GM21576 (cell line): Measurements from ENCODE around the gene TNIP2.
"Not testable (repeated sequence)": the region's sequence is repeated elsewhere in the genome, so short reads cannot be mapped to it uniquely, and the experiment has no call there.

Experiments
- ATAC-seq: cut with Tn5 transposase; IDR thresholded peaks from one replicate; pipeline ENCODE4 v1.9.1; 2021; ENCODE audit warnings: mild to moderate bottlenecking, moderate library complexity; ENCODE audit not compliant: unreplicated experiment

Gene TNIP2

DNA sequence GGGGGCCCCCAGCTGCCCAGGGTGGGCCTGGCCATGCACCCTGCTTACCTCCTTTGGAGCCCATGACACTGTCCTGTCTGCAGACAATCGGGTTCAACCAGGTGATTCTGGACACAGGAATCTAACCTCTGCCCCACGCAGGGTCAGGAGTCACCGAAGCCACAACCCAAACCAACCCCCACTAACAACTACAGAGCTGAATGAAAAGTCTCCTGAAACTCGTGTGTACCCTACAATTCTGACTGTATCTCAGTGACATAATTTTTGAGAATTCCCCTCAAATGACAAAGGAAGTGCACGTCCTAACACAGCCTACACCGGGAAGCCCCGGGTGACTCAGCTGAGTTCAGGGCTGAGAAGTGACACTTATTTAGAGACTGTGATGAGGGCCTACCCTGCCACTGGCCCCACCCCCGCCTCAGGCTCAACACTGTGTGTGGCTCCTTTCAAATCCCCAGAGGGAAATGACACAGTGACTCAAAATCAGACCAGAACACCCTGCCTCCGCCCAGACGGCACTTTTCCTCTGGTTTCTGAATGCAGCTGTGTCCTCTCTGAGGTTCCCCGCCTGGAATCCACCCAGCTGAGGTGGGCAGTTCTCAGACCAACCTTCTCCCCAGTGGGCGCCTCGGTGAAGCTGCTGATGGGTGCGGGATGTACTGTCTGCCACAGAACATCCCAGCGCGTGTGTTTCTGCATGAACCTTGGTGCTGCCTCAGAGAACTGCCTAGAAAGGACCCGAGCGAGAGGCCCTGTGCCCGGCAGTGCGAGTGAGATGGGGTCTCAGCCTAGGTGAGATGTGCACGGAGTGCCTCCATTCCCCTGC is 9.9 kb downstream of the TNIP2 start:
- peak; percentile 92 for ATAC-seq

DNA sequence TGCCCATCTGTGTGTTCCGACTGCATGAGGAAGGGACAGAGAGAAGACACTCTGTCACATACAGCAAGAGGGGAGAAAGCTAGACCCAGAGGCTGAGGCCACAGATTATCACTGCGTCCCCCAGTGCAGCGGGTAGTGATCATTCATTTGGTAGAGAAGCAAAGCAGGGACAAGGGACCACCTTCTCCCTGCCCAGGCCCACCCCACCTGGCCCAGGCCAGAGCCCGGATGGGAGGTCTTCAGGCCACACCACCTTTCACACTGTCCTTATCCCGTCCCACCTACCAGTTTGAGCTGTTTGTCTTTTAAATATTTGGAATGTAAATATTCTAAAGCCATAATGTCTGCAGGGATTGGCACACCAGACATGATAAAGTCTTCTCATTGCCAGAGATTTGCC is 10.6 kb downstream of the TNIP2 start:
- no peak for ATAC-seq

DNA sequence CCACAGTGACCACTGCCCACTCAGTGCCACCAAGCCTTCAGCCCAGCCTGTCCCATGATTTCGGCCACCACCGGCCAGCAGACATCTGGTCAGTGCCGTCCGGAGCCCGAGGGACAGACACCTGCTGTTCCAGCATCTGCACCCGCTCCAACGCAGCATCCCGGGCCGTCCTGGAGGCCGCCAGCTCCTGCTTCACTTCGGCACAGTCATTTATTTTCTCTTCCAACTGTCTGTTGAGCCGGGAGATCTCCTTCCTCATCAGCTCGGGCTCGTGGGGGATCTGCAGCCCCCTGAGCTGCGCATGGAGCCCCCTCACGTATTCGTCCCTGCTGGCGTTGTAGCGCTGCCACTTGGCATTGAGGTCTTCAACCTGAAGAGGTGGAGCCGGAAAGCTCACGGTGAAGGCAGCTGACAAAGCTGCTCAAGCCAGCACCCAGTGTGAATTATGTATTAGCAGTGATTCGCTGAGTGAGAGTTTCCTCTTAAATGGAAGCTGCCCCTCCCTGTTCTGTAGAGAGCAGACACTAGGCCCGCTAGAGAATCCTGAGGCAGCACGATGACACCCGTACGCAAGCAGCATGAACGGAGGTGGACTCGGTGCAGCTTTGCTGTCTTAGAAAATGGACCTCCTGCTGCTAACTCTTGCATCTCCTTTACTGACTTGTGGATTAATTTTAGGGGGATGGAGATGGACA is 11.4 kb downstream of the TNIP2 start:
- no peak for ATAC-seq

DNA sequence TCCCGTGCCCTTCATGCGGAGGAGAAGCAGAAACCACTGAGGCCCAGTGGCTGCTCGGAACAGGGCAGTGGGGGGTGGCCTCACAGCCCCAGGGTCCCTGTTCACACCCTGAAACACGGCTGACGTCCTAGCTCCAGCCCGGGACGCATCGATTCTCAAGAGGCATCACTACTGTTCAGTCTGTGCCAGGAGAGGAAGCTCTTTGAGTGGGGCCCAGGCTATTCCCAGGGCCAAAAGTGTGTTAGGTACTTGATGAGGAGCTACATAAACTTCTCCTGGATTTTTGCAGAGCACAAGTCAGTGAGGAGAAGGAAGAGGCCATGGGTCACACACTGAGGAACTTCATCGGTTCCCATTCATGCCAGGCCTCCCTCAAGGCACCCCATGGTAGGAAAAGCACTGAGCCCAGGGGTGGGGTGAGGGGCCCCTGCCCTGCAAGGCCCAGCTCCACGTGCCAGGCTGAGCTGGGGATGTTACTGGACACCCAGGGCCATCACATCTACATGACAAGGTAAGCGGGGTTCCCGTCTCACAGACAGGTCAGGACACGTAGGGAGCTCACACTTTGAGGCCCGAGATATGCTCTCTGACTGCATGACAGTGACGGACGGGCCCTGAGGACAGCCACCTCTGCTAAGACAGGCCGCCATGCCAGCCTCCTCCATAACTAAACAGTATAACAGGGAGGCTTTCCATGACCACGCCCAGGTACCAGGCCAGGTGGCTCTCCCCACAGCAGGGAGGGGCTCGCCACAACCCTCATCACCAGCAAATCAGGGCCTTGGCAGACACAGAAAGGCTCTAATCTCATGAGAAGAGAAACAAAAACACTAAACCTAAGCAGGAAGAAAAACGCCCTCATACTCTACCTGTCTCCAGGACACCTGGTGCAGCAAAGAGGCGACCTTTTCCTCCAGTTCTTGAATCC is 12.4 kb downstream of the TNIP2 start:
- ATAC-seq, result no peak

DNA sequence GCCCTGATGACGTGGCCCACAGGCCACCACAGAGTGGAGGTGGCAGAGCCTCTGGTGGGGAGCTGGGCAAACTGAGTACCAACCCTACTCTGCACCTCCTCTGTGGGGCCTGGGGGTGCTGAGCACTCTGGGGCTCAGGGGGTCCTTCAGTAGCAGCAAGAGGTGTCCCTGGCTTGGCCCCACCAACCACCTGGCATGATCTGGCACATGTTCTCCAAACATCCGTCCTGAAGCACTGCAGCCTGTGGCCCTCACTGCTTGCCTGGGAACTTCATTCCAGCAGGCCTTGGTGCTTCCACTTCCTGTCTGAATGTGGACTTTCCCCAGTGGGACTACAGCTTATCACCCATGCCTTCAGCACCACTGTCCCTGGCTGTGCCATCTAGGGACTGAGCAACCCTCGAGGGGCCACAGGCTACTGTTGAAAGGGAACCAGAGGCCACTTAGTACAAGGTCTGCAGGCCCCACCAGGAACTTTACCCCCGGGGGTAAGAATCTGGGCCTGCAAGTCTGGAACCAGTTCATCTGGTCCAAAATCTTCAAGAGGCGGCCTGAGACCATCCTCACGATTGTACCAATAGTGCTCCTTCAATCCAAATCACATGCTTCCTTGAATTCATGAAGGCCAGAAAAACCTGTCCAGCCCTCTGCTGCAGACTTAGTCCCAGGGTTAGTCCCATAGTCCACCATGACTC is 13.2 kb downstream of the TNIP2 start:
- ATAC-seq, result no peak

DNA sequence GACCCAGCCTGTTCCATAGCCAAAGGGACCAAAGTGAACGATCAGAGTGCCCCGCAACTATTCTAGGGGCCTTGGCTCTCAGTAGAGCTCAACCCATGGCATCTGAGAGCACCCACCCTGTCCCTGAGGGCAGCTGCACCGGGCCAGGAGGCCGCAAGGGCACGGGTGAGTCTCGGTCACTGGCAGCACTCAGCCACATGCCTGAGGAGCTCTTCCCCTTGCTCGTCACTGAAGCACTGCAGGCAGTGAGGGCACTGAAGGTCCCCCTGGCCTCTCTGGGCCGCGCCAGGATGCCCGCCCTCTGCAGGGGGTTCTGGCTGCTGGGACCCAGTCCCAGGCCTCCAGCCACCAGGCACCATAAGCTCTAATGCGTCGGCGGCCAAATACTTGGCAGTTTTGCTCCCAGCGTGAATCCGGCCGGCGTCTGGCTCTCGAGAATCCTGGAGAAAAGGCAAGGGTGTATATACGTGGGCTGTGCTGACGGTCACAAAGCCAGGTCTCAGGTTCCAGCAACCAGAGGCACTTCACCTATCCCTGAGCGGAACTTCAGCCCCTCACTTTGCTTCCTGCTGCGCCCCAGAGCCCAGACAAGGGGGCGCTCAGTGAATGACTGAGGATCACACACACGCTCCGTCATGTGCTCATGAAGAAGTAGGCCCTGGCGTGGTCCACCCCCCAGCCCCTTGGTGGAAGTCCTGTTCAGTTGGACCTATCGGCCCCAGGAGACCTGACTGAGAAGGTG is 13.9 kb downstream of the TNIP2 start:
- ATAC-seq, result no peak

DNA sequence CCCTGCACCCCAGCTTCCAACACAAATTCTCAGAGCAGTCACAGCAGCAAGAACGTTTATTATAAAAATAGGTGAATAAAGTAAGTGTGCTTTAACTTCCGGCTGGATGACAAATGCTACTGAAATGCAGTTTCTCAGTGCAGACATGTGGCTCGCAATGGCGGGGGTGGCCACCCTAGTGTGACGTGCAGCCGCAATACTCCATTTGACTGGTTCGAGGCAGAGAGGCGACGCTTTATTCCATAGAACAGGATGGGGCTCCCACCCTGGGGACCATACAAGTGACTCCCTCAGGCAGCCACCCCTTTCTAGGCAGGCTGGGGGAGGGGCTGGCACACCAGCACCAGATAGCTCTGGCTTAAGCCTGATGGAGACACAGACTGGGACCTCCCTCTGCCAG is 14.5 kb downstream of the TNIP2 start:
- no peak for ATAC-seq

DNA sequence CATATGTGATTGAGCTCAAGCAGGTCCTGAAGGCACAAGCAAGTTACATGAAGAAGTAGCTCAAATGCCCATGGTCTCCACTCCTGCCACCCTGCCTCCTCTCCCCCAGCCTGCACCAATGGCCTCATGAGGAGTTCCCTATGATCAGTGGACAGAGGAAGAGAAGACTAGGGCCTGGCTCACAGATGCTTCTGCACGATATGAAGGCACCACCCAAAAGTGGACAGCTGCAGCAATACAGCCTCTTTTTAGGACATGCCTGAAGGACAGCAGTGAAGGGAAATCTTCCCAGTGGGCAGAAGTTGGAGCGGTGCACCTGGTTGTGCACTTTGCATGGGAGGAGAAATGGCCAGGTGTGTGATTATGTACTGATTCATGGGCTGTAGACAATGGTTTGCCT is 17.8 kb downstream of the TNIP2 start:
- not testable (repeated sequence) for ATAC-seq

DNA sequence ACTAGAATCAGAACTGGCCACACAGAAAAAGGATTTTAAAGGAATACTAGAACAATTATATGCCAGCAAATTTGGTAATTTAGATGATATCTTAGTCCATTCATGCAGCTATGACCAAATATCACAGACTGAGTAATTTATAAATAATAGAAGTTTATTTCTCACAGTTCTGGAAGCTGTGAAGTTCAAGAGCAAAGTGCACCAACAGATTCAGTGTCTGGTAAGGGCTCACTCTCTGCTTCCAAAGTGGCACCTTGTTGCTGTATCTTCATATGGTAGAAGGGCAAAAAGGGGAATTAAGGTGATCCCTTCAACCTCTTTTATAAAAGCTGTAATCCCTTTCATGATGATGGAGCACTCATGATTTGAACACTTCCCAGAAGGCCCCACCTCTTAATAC is 20.3 kb downstream of the TNIP2 start:
- no peak for ATAC-seq

DNA sequence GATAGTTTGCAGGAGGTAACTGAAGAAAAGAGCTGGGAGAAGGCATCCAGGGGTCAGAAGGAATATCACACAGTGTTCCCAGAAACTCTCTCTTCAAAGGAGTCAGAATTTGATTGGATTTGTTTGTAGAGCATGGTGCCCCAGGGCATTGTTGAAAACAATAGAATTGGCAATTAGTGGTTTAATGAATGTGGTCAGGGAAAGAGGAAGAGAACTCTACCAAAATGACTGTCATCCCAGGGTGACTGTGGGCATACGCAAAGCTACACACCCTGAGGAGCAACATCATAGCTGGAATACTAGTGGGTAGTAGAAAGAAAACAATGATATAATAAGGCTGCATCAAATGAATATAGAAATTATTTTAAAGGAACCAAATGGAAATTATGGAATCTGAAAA is 21.5 kb downstream of the TNIP2 start:
- no peak for ATAC-seq

DNA sequence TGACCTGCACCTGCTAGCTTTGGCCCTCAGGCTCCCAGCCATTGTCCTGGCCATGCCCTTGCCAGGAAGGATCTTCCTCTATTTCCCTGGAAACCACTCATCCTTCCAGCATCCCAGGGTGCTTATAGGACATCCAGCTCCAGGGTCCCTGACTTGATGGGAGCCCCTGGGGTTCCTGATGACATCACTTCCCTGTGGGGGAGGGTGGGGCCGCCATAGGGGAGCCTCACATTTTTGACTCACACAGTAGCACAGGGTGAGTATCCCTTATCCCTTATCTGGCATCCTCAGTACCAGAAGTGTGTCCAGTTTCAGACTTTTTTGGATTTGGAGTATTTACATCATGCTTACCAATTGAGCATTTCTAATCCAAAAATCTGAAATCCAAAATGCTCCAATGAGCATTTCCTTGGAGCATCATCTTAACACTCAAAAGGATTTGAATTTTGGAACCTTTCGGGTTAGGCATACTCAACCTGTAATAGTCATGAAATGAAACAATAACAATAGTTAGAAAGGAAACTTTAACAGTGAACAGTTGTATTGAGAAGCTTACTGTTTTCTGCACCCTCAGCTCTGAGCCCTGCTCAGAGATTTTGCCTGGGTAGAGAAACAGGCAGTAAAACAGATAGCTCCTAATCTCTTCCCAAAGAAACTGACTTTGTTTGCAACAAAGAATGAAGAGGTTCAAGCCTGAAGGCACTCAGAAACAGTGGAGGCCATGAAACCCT is 22.1 kb downstream of the TNIP2 start:
- ATAC-seq, result no peak

DNA sequence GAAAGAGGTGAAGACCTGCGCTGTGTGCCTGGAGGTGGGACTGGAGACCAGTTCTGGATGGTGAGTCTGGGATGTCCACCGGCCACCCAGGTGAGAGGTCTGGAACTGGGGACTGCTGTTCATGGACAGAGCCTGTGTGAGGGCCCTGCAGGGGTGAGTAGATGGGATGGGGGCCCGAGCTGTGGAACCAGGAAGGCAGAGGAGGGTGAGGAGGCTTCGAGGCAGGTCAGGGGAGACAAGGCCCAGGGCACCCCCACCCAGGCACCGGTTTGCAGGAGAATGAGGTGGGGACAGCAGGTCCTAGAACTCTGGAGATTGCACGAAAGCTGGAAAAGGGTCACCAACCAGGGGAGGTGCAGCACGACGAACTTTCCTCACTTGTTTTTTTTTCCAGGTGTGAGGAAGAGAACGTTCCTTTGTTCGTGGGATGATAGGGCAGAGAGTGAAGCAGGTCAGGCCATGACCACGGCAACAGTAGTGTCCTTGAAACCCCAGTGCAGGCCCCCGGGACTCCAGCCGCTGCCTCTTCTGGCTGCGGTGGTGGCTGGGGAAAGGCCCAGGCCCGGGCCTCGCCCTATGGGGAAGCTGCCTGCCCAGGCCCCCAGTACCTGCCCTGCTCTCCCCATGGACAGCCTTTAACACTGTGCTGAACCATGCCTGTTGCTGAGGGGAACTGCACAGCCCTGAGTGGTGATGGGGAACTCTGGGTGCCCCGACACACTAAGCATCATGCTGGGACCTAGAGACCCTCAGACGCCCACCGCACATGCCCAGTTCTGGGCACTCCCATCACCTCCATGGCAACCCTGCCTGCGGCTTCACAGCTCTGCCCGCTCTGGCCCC is 22.9 kb downstream of the TNIP2 start:
- no peak for ATAC-seq

DNA sequence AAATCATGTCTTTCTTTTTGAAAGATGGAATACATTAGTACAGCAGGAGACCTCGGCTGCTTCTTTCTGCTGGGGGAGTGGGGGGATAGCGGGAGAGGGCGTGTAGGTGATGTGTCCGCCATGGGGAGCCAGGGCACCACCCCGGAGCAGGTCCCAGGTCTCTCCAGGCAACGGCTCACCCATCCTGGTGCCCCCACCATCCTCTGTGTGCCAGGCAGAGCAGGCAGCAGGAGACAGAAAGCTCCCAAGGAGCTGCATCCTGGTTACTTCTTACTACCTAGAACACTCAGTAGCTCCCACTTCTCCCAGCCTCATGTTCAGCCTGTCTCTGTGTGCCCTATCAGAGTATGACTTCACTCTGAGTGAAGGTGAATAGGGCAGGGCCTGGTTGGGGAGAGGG is 23.6 kb downstream of the TNIP2 start:
- no peak for ATAC-seq

DNA sequence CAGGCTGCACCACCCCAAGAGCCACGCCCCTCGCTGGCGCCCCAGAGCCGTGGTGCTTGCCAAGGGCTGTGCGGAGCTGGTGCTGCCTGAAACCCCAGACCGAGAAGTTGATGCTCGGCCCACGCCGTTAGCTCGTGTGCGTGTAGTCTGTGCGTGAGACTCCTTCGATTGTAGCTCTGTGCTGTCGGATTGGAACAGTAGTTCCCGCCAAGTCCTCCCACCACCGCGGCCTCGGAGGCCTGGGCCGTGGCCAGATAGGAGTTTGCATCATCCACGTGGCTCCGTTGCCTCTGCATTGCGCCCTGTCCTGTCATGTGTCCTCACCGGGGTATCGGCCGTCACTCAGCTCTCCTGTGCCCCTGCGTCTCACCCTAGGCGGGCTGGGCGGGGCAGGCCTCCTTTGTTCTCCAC is 24.2 kb downstream of the TNIP2 start:
- ATAC-seq, result no peak

DNA sequence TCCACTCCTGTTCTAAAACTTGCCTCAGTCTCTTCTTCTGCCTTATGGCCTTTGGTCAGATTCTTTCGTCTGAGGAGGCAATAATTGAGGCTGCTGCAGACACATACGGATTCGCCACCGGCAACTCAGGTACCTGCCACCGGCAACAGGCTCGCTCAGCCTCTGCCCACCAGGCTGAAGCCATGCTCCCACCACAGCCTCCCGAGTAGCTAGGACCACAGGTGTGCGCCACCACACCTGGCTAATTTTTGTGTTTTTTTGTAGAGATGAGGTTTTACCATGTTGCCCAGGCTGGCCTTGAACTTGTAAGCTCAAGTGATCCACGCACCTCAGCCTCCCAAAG is 26.6 kb downstream of the TNIP2 start:
- no peak for ATAC-seq

DNA sequence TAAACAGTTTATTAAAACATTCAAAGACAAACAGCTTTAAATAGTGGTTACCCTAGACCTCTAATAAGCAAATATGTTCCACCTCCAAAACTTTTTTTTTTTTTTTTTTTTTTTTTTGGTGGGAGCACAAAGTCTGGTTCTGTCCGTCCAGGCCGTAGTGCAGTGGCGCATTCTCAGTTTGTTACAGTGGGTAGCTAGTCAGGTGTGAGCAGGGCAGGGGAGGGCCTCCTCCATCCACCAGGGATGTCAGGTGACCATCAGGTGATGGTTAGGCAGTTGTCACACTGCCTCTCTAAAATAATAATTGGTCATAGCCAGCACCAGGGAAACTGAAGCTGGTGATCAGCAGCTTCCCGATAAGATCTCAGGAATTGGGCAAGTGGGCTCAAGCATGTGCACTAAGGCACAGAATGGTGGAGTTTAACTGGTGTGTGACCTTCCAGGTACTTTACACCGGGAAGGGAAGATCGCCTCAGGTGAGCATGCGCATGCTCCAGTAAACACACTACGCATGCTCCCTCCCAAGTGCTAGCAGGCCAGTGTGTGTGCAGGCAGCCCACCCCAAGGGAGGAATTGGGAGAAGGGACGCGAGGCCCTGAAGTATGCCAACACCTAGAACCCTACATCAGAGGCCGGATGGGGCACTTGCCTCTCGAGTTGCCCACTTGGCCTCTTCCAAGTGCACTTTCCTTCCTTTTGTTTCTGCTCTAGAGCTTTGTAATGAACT is 27.2 kb downstream of the TNIP2 start:
- no peak for ATAC-seq

DNA sequence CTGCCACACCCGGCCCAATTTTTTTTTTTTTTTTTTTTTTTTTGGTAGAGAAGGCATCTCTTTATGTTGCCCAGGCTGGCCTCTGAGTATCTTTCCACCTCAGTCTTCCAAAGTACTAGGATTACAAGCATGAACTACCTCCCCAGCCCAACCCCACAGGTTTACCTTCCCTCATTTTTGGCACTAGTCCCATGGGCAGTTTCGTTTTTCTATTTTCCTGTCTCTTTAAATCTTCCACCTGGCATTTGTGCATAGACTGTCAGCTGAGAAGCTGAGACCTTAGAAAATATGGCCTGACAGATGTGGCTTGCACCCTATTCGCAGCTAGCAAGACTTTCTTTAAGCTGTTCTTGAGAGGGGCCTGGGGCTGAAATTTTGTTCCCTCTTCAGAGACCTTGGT is 27.9 kb downstream of the TNIP2 start:
- no peak for ATAC-seq

DNA sequence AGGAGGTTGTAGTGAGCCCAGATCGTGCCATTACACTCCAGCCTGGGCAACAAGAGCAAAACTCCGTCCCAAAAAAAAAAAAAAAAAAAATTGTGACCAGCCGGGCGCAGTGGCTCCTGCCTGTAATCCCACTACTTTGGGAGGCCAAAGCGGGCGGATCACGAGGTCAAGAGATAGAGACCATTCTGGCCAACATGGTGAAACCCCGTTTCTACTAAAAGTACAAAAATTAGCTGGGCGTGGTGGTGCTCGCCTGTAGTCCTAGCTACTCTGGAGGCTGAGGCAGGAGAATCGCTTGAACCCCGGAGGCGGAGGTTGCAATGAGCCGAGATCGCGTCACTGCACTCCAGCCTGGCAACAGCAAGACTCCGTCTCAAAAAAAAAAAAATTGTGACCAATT is 29.3 kb downstream of the TNIP2 start:
- not testable (repeated sequence) for ATAC-seq
